Measurements from ENCODE around the gene ECE2. TPM values are rescaled to one million over a fixed set of nuclear protein-coding genes. Genes with fewer than 3 reads are reported as not detected.

ECE2 gene
- total RNA-seq, 1 experiment from 2014 or later: 0.46 TPM

- TF ChIP-seq, protein P1, sequence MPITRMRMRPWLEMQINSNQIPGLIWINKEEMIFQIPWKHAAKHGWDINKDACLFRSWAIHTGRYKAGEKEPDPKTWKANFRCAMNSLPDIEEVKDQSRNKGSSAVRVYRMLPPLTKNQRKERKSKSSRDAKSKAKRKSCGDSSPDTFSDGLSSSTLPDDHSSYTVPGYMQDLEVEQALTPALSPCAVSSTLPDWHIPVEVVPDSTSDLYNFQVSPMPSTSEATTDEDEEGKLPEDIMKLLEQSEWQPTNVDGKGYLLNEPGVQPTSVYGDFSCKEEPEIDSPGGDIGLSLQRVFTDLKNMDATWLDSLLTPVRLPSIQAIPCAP (CRISPR knock-in tag; IDR thresholded peaks at IDR 0.05): no peak
- TF ChIP-seq OVOL2 (CRISPR knock-in tag; IDR thresholded peaks at IDR 0.05; ENCODE audit: borderline replicate concordance): no peak
- no peak for TF ChIP-seq ZNF138 (CRISPR knock-in tag; conservative IDR thresholded peaks at IDR 0.05)
- no peak for TF ChIP-seq SMAD3 (CRISPR knock-in tag; IDR thresholded peaks at IDR 0.05; ENCODE audit: borderline replicate concordance)
- TF ChIP-seq ZBTB21 (CRISPR knock-in tag; IDR thresholded peaks at IDR 0.05; ENCODE audit: borderline replicate concordance): no peak
- TF ChIP-seq, protein P2, sequence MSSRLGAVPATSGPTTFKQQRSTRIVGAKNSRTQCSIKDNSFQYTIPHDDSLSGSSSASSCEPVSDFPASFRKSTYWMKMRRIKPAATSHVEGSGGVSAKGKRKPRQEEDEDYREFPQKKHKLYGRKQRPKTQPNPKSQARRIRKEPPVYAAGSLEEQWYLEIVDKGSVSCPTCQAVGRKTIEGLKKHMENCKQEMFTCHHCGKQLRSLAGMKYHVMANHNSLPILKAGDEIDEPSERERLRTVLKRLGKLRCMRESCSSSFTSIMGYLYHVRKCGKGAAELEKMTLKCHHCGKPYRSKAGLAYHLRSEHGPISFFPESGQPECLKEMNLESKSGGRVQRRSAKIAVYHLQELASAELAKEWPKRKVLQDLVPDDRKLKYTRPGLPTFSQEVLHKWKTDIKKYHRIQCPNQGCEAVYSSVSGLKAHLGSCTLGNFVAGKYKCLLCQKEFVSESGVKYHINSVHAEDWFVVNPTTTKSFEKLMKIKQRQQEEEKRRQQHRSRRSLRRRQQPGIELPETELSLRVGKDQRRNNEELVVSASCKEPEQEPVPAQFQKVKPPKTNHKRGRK (CRISPR knock-in tag; IDR thresholded peaks at IDR 0.05; ENCODE audit: borderline replicate concordance): no peak
- no peak for TF ChIP-seq NR1H2 (CRISPR knock-in tag; IDR thresholded peaks at IDR 0.05)
These were observed 49.4 kb downstream of the ECE2 start (continued) for GRCh38 chr3:184325269-184325668.

GRCh38 chr3:184325715-184326369, 50.0 kb downstream of the ECE2 start:
- POLR2A ChIA-PET: no interaction called here
- no peak for ATAC-seq
- DNase-seq (ENCODE audit: low spot score): no peak
- H3K9me3 Mint-ChIP-seq: no peaks in the 10 kb centered on the region
- H3K27ac Mint-ChIP-seq: no peak overlapping the region
- no peaks in the 10 kb centered on the region for H3K4me1 Mint-ChIP-seq
- no peaks in the 10 kb centered on the region for H3K27me3 Mint-ChIP-seq (ENCODE audit: low read depth)
- peaks cover 96% of the 10 kb centered on the region for H3K36me3 Mint-ChIP-seq
- CTCF ChIA-PET: no interaction called here
- H3K4me3 Mint-ChIP-seq: no peak overlapping the region
- TF ChIP-seq ZNF219 (CRISPR knock-in tag; IDR thresholded peaks at IDR 0.05; ENCODE audit: borderline replicate concordance): no peak
- no peak for TF ChIP-seq ZNF416 (CRISPR knock-in tag; IDR thresholded peaks at IDR 0.05)
- no peak for TF ChIP-seq ZNF317 (CRISPR knock-in tag; IDR thresholded peaks at IDR 0.05; ENCODE audit: borderline replicate concordance, low read depth)
- TF ChIP-seq, protein P3, sequence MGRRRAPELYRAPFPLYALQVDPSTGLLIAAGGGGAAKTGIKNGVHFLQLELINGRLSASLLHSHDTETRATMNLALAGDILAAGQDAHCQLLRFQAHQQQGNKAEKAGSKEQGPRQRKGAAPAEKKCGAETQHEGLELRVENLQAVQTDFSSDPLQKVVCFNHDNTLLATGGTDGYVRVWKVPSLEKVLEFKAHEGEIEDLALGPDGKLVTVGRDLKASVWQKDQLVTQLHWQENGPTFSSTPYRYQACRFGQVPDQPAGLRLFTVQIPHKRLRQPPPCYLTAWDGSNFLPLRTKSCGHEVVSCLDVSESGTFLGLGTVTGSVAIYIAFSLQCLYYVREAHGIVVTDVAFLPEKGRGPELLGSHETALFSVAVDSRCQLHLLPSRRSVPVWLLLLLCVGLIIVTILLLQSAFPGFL (CRISPR knock-in tag; IDR thresholded peaks at IDR 0.05; ENCODE audit: borderline replicate concordance): no peak
- TF ChIP-seq CREB1 (CRISPR knock-in tag; IDR thresholded peaks at IDR 0.05): no peak
- TF ChIP-seq, protein P4, sequence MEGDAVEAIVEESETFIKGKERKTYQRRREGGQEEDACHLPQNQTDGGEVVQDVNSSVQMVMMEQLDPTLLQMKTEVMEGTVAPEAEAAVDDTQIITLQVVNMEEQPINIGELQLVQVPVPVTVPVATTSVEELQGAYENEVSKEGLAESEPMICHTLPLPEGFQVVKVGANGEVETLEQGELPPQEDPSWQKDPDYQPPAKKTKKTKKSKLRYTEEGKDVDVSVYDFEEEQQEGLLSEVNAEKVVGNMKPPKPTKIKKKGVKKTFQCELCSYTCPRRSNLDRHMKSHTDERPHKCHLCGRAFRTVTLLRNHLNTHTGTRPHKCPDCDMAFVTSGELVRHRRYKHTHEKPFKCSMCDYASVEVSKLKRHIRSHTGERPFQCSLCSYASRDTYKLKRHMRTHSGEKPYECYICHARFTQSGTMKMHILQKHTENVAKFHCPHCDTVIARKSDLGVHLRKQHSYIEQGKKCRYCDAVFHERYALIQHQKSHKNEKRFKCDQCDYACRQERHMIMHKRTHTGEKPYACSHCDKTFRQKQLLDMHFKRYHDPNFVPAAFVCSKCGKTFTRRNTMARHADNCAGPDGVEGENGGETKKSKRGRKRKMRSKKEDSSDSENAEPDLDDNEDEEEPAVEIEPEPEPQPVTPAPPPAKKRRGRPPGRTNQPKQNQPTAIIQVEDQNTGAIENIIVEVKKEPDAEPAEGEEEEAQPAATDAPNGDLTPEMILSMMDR (IDR thresholded peaks at IDR 0.05): no peak
- TF ChIP-seq, protein P5, sequence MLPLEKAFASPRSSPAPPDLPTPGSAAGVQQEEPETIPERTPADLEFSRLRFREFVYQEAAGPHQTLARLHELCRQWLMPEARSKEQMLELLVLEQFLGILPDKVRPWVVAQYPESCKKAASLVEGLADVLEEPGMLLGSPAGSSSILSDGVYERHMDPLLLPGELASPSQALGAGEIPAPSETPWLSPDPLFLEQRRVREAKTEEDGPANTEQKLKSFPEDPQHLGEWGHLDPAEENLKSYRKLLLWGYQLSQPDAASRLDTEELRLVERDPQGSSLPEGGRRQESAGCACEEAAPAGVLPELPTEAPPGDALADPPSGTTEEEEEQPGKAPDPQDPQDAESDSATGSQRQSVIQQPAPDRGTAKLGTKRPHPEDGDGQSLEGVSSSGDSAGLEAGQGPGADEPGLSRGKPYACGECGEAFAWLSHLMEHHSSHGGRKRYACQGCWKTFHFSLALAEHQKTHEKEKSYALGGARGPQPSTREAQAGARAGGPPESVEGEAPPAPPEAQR (CRISPR knock-in tag; IDR thresholded peaks at IDR 0.05): no peak
- no peak for TF ChIP-seq NR2C2 (CRISPR knock-in tag; IDR thresholded peaks at IDR 0.05)
- no peak for TF ChIP-seq EMX1 (CRISPR knock-in tag; IDR thresholded peaks at IDR 0.05)
- TF ChIP-seq USF1 (CRISPR knock-in tag; IDR thresholded peaks at IDR 0.05): no peak
- TF ChIP-seq RORB (CRISPR knock-in tag; IDR thresholded peaks at IDR 0.05): no peak
- no peak for TF ChIP-seq MAX (CRISPR knock-in tag; IDR thresholded peaks at IDR 0.05)
- TF ChIP-seq TP53 (CRISPR knock-in tag; IDR thresholded peaks at IDR 0.05): no peak
- TF ChIP-seq FOXK1 (CRISPR knock-in tag; IDR thresholded peaks at IDR 0.05): no peak

All from WTC11 (cell line).